Measurements from ENCODE around the gene ZFAND2A.

- TF ChIP-seq CTCF (conservative IDR thresholded peaks at IDR 0.05; ENCODE audit: low read depth in 2 of 2): no peak
- TF ChIP-seq POLR2AphosphoS5 (IDR thresholded peaks at IDR 0.05; ENCODE audit: low read depth): no peak
- no peak for TF ChIP-seq EZH2 (IDR thresholded peaks at IDR 0.05; ENCODE audit: low read depth, unreplicated experiment)
- no peak for TF ChIP-seq REST (IDR thresholded peaks at IDR 0.05; ENCODE audit: unreplicated experiment)
- no peak for TF ChIP-seq EZH2phosphoT487 (IDR thresholded peaks at IDR 0.05; ENCODE audit: unreplicated experiment)
- TF ChIP-seq ZNF114 (CRISPR knock-in tag; IDR thresholded peaks at IDR 0.05): no peak
- no peak for TF ChIP-seq CREB1 (CRISPR knock-in tag; IDR thresholded peaks at IDR 0.05; ENCODE audit: low read depth)
- no peak for TF ChIP-seq JUNB (IDR thresholded peaks at IDR 0.05; ENCODE audit: unreplicated experiment)
- no peak for TF ChIP-seq ETS1 (IDR thresholded peaks at IDR 0.05)
Observed at GRCh38 chr7:1121476-1121875, 38.5 kb downstream of the ZFAND2A start.

Measured in GM23338 (cell line).